A673 (cell line): Measurements from ENCODE around the gene AIFM2. TPM values are rescaled to one million over a fixed set of nuclear protein-coding genes. Genes with fewer than 3 reads are reported as not detected.
"Not testable (repeated sequence)": the region's sequence is repeated elsewhere in the genome, so short reads cannot be mapped to it uniquely, and the experiment has no call there.

ENCODE experiments used
- Bru-seq: library from RNA; stranded (reverse); fragments of 400-500 nt; gene quantifications from one replicate; lab custom pipeline; 2021; lab: Mats Ljungman, UMichigan
- BruChase-seq, 2 experiments: library from RNA; stranded (reverse); fragments of 400-500 nt; gene quantifications; one replicate each; lab custom pipeline; 2021; lab: Mats Ljungman, UMichigan
- BruUV-seq: library from RNA; stranded (reverse); fragments of 400-500 nt; replicated peaks from 2 replicates; lab custom pipeline; 2021; lab: Mats Ljungman, UMichigan
- CTCF ChIA-PET: fragments of 300-600 bp; sonication (Branson Sonifier 250); formaldehyde crosslinking; loops from one replicate; lab custom pipeline; 2022; ENCODE audit warnings: antibody characterized with exemption; lab: Charles Lee
- POLR2A ChIA-PET: fragments of 300-600 bp; sonication (Branson Sonifier 250); formaldehyde crosslinking; loops from one replicate; lab custom pipeline; 2022; ENCODE audit warnings: antibody characterized with exemption; ENCODE audit not compliant: low non-redundant PET; lab: Charles Lee
- DNase-seq: peaks from one replicate; pipeline ENCODE4 v3.0.0-alpha.2; 2015; ENCODE audit warnings: low spot score
- H3K27ac ChIP-seq: fragments of 200-600 bp; sonication (generic); 2 replicates; pipeline ENCODE4 v1.5.1; 2016; ENCODE audit warnings: mixed run types, low read depth, mild to moderate bottlenecking, mixed read lengths, antibody characterized with exemption, low read length; ENCODE audit not compliant: poor library complexity, severe bottlenecking
- H3K27me3 ChIP-seq: fragments of 200-600 bp; sonication (generic); replicated peaks from 2 replicates; pipeline ENCODE4 v1.6.1; 2017; ENCODE audit warnings: mixed run types, low read depth, mild to moderate bottlenecking, mixed read lengths, antibody characterized with exemption, low read length; ENCODE audit not compliant: insufficient read depth, poor library complexity
- H3K36me3 ChIP-seq: fragments of 200-600 bp; sonication (generic); 2 replicates; pipeline ENCODE4 v1.6.1; 2016; ENCODE audit warnings: mixed run types, mild to moderate bottlenecking, mixed read lengths, antibody characterized with exemption, low read length; ENCODE audit not compliant: insufficient read depth, poor library complexity, severe bottlenecking
- H3K4me1 ChIP-seq: fragments of 200-600 bp; sonication (generic); 2 replicates; pipeline ENCODE4 v1.6.1; 2017; ENCODE audit warnings: mixed run types, mild to moderate bottlenecking, mixed read lengths, antibody characterized with exemption, low read length; ENCODE audit not compliant: insufficient read depth, poor library complexity, severe bottlenecking
- H3K4me3 ChIP-seq: fragments of 200-600 bp; sonication (generic); 2 replicates; pipeline ENCODE4 v1.5.1; 2016; ENCODE audit warnings: low read depth, mixed run types, mild to moderate bottlenecking, mixed read lengths, low read length; ENCODE audit not compliant: poor library complexity, severe bottlenecking
- H3K9me3 ChIP-seq: fragments of 200-600 bp; sonication (generic); 2 replicates; pipeline ENCODE4 v1.6.1; 2016; ENCODE audit warnings: mixed run types, low read depth, mild to moderate bottlenecking, mixed read lengths, antibody characterized with exemption, low read length; ENCODE audit not compliant: poor library complexity, severe bottlenecking
- CTCF ChIP-seq: fragments of 300-800, 200-600 bp; sonication (generic); conservative IDR thresholded peaks from 2 replicates; pipeline ENCODE4 v1.5.1; 2017; ENCODE audit warnings: low read depth, mild to moderate bottlenecking, antibody characterized with exemption, low read length, moderate library complexity, mixed read lengths
- EZH2 ChIP-seq: fragments of 200-600 bp; sonication (generic); IDR thresholded peaks from 2 replicates; pipeline ENCODE4 v1.6.1; 2017; ENCODE audit warnings: borderline replicate concordance, low read depth, mild to moderate bottlenecking, mixed read lengths, antibody characterized with exemption, low read length; ENCODE audit not compliant: poor library complexity, severe bottlenecking
- intact Hi-C: fragments of 100-400 bp; cut with micrococcal nuclease; formaldehyde crosslinking; loops from one replicate; pipeline ENCODE4 v1.10.0; 2022; ENCODE audit not compliant: unreplicated experiment
- long read RNA-seq: library from polyadenylated mRNA; stranded (forward); transcript quantifications from one replicate; pipeline ENCODE4 v2.0.0, GENCODE V29; 2022
- total RNA-seq: library from RNA; stranded (reverse); gene quantifications from 2 replicates; pipeline ENCODE4 v1.2.3, GENCODE V29; 2021

Gene AIFM2
- 4.3 and 5.7 TPM in 2 replicates for total RNA-seq
- Bru-seq, nascent RNA, result percentile 49 among the genes with signal in this experiment
- BruChase-seq, experiment 1, labeled RNA remaining after a 2-hour chase, result percentile 51 among the genes with signal in this experiment
- BruChase-seq, experiment 2, labeled RNA remaining after a 6-hour chase, result percentile 53 among the genes with signal in this experiment
- long read RNA-seq, partial matches to known transcripts, result 6 of 23 reads
- long read RNA-seq, other reads (novel, unspliced or antisense), result 17 of 23 reads

- intact Hi-C loops, result no loop called here
- Histone ChIP-seq H3K27me3 (no peaks in the 10 kb centered on the region), H3K9me3 (no peaks in the 10 kb centered on the region), H3K36me3 (no peaks in the 10 kb centered on the region), H3K4me1 (peaks cover 9% of the 10 kb centered on the region), H3K27ac (no peak within 1 kb of the TSS), H3K4me3 (no peak within 1 kb of the TSS)
- BruUV-seq, result no TSS peak
- ChIA-PET CTCF (no interaction called here), POLR2A (no interaction called here)
- TF ChIP-seq CTCF, result no peak
- TF ChIP-seq EZH2, result no peak
- no peak for DNase-seq
Observed at GRCh38 chr10:70132098-70133029, at the start of gene AIFM2. Gene AIFM2 (minus strand): TSS chr10:70132825. CDS start chr10:70124084, 8,741 bp downstream.

GRCh38 chr10:70179209-70179608, 46.6 kb upstream of the AIFM2 start:
- CTCF ChIA-PET, POLR2A ChIA-PET, H3K36me3 ChIP-seq, intact Hi-C loops, DNase-seq, H3K4me1 ChIP-seq, H3K4me3 ChIP-seq, H3K27ac ChIP-seq, BruUV-seq, H3K27me3 ChIP-seq, H3K9me3 ChIP-seq: not testable (repeated sequence)

GRCh38 chr10:70178139-70178725, 45.6 kb upstream of the AIFM2 start:
- POLR2A ChIA-PET, result no interaction called here

More at GRCh38 chr10:70178139-70178725, 45.6 kb upstream of the AIFM2 start:
- BruUV-seq, result no TSS peak
- Histone ChIP-seq H3K4me3 (no peak overlapping the region), H3K27me3 (no peaks in the 10 kb centered on the region), H3K36me3 (no peaks in the 10 kb centered on the region), H3K27ac (no peak overlapping the region), H3K4me1 (no peaks in the 10 kb centered on the region), H3K9me3 (peaks cover 5% of the 10 kb centered on the region)
- no peak for DNase-seq
- intact Hi-C loops, result no loop called here
- CTCF ChIA-PET, result no interaction called here
- no peak for TF ChIP-seq EZH2
- no peak for TF ChIP-seq CTCF
